Activated T-cell treated with anti-CD3 and anti-CD28 coated beads for 1 hour (primary cell): Measurements from ENCODE around the gene EPHA6.
"Not testable (repeated sequence)": the region's sequence is repeated elsewhere in the genome, so short reads cannot be mapped to it uniquely, and the experiment has no call there.

Experiments
- DNase-seq: peaks from one replicate; pipeline ENCODE4 v3.0.0-alpha.2; 2020; ENCODE audit warnings: low read depth

EPHA6 gene

DNA sequence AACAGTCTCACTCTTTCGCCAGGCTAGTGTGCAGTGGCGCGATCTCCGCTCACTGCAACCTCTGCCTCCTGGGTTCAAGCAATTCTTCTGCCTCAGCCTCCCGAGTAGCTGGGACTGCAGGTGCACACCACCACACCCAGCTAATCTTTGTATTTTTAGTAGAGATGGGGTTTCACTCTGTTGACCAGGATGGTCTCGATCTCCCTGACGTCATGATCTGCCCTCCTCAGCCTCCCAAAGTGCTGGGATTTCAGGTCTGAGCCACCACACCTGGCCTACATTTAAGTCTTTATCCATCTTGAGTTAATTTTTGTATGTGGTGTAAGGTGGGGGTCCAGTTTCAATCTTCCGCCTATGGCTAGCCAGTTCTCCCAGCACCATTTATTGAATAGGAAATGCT lies 211.2 kb downstream of the EPHA6 start:
- not testable (repeated sequence) for DNase-seq

DNA sequence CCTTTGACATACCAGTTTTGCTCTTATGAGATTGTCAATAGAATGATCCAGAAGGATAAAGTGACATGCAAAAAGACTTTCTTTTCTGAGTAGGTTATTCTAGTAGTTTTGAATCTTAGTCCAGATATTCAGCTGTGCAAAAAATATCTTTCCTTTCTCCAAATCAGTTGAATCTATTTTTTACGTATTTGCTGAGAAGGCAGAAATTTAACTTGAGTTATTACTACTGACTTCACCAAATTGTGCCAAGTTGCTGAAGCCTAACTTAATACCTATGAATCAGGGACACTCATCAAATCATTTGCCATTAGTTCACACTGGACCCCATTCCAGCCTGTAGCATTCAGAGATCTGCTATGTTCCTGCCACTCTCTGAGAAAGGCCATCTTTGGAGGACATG lies 215.6 kb downstream of the EPHA6 start:
- DNase-seq, result no peak

DNA sequence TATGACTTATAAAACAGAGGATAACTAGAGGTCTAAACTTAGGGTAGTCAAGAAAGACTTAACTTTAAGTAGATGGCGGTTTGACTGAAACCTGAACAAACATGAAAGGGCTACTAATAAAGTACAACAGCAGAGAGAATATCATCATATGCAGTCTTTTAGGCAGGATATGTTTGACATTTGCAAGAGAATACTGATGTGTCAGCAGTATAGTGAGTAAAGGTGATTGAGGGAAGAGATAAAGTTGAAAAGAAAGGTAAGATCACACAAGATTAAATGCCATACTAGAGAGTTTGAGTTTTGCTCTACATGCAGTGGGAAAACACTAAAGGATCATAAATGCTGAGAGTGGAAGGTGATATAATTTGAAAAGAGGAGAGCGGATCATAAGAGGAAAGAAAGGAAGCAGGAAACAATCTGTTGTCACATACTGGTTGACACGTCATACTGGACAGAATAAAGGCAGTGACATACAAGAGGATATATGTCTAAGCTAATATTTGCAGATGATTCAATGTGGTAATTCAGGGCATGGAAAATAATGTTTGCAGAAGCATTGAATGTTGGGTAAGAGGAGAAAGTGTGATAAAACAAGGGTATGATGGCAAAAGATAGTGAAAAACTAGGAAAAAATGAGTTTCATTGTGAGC lies 223.0 kb downstream of the EPHA6 start:
- no peak for DNase-seq

DNA sequence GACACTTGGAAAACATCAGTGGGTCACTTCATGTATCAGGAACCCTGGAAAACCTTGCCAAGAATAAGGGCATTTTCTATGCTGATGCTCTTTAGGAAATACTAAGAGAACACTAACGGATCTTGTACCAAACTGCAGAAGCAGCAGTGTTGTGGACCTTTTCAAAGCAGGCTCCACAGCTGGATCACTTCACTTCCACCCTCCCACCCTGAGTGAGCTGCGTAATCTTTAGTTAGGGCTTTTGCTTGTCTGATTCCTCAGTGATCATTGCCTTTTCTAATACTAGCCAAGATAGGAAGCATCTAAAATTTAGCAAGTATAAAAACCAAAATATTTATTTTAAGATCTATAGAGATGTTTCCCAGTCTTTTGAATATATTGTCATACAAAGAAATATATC lies 229.0 kb downstream of the EPHA6 start:
- DNase-seq, result no peak

DNA sequence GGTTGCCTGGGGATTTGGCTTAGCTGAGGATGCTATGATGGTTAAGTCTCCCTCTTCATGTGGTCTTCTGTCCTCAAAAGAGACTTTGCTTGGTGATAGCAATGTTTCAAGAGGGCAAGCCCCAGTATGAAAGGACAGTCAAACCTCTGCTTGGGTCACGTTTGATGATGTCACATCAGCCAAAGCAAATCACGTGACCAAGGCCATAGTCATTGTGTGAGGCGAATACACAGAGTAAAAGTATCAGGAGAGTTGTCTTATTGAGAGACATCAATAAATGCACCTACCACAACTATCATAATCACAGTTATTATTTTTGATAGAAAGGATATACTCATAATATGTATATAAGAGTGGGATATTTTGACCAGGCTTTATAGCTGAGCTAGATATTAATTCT lies 243.0 kb downstream of the EPHA6 start:
- no peak for DNase-seq

DNA sequence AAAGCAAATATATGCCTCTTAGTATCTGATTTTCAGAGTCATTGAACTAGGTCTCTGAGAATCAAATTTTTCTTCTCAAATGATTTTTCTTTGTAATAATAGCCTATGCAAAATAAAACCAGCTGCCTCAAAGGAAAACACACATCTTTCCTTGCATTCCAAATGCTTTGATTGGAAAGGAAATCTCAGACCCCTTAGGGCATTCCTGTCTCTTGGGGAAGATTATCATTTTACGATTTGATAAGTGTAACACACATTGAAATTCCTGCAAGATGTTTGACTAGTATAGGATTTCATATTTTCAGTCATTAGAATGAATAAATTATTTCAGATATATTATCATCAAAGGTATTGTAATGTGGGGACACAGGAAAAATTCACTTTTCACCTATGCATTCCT lies 244.8 kb downstream of the EPHA6 start:
- DNase-seq, result no peak

DNA sequence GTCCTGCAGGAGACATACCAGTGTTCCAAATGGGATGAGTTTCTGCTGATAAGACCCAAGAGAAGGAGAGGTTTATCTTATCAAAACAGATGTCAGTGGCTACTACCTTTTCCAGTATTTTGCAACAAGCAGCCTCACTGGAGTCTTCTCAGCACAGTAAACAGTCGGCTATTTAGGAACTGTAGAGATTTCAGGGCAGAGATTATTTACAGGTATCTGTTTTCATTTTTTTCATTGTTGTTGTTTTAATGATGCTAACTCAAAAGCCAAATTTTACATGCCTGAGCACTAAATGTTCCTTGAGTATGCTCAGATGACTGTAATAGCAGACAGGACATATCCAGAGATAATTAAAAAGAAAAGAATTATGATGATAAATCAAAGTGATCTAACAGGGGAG lies 252.1 kb downstream of the EPHA6 start:
- DNase-seq, result no peak

DNA sequence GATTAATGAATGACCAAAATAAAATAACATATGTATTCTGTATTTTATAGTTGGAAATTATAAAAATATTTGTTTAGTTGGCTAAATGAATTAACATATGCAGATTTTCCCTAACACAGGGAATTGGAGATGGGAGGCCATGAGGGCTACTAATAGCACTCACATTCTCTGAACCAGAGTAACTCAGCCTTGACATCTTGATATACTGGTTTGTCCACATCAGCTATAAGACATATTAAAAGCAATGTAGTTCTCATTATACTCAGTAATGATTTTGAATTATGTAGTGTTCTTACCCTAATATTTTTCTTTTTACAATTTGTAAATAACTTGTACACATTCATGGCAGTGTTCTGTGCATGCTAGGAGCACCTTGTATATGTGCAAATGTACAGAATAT lies 255.9 kb downstream of the EPHA6 start:
- no peak for DNase-seq

DNA sequence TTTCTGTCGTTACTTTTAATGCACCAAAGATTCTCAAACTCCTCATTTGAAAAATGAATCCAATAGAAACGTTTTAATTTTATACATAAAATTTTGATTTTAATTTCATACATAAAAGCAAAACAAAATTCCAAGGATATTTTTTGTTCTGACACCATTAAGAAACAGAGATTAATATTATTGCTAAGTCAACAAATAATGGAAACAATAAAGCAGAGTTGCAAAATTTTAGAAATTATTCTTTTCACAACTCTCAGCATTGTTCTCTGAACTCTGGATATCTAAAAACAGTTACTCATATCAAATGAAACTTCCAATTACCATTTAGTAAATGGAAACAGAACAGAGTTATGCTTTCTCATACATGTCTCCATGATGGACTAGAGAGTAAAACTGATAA lies 260.2 kb downstream of the EPHA6 start:
- DNase-seq, result no peak

DNA sequence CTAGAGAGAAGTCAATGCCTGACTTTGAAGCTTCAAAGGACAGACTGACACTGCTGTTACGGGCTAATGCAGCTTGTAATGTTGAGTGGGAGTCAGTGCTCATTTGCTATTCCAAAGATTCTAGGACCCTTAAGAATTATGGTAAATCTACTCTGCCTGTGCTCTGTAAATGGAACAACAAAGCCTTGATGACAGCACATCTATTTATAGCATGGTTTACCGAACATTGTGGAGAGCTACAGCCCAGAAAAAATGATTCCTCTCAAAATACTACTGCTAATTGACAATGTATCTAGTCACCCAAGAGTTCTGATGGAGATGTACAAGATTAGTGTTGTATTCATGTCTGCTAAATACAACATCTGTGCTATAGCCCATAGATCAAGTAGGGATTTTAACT lies 262.3 kb downstream of the EPHA6 start:
- no peak for DNase-seq

DNA sequence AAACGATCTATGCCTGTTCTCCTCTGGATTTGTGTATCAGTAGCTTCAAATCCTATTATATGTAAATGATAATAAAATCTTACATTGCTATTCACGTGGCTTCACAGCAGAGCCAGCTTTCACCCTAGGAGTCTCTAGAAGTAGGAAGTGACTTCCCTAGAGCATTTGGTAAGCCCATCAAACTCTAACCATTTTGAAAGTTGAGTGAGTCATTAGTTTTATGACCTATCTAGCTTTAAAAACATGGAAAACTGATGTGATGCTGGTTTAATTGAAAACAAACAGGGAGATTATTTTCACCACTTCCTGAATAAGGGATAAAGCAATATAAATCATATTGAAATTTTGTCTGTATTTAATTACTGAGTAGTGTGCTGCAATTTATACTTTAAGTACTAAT lies 275.2 kb downstream of the EPHA6 start:
- DNase-seq, result no peak

DNA sequence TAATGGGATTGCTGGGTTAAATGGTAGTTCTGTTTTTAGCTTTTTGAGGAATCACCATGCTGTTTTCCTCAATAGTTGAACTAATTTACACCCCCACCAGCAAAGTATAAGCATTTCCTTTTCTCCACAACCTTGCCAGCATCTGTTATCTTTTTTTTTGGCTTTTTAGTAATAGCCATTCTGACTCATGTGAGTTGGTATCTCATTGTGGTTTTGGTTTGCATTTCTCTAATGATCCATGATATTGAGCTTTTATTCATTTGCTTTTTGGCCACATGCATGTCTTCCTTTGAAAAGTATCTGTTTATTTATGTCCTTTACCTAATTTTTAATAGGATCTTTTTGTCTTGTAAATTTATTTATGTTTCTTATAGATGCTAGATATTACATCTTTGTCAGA lies 288.2 kb downstream of the EPHA6 start:
- no peak for DNase-seq

DNA sequence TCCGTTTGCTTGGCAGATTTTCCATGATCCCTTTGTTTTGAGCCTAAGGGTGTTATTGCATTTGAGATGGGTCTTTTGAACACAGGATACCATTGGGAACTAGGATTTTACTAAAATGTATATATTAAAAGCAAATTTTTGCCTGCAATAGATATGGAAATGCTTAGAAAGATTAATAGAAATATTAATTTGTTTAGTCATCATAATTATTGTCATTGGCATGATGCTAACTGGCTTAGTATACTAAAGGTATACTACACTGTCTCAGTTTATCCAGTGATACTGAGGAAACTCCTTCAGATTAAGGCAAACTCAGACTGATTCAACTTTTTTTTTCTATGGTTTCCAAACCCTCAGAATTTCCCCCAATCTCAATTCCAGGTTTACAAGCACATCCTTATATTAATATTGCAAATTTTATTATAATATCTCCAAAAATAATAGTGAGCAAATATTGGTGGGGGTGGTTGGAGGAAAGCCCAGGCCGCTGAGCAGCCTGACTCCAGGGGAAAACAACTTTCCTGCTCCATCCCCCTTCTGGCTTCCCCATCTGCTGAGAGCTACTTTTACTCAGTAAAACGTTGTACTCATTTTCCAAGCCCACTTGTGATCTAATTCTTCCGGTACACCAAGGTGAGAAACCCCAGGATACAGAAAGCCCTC lies 291.7 kb downstream of the EPHA6 start:
- no peak for DNase-seq

DNA sequence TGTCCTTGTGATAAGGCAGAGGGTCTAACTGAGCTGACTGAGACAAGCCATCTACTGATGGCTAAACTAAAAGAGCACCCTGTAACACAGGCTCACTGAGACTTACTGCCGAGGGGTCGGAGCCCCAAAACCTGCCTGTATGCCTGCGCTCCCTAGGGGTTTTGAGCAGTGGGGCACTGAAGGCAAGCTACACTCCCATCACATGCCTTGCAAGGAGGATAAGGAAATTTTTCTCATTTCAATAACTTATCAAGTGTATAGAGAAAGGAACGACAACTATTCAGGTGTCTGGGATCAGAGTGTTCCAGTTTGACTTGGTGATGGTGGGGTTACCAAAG lies 292.2 kb downstream of the EPHA6 start:
- no peak for DNase-seq

DNA sequence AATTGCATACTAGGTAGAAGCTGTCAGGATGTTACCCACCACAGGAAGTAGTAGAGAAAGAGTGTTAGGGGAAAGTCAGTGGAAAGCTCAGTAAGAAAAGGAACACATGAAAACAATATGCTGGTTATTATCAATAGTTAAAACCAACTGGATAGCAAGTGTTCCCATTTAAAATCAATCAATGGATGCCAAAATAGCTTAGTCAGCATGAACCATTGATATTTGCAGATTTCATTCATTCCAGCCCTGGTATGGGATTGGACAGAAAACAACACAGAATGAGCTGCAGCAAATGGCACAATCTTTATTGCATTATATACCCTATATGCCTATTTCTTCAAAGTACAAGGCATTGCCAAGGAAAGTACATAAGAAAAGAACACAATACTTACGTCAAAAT lies 293.7 kb downstream of the EPHA6 start:
- no peak for DNase-seq

DNA sequence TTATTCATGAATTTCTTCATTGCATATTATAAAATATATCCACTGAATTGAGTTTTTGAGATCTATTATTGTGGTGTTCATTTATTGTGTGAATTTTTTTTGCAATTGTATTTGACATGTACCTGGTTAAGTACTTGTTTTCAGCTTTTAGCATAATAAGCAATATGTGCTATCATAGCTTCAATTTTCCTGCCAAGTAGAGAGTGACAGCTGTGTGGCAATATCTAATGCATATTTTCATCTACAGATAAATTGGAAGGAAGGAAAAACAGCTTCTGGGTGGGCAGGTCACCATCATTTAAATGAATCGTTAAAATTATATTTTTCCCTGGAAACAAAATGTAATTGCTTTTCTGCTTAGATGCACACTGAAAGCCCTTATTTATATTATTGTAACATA lies 296.9 kb downstream of the EPHA6 start:
- no peak for DNase-seq

DNA sequence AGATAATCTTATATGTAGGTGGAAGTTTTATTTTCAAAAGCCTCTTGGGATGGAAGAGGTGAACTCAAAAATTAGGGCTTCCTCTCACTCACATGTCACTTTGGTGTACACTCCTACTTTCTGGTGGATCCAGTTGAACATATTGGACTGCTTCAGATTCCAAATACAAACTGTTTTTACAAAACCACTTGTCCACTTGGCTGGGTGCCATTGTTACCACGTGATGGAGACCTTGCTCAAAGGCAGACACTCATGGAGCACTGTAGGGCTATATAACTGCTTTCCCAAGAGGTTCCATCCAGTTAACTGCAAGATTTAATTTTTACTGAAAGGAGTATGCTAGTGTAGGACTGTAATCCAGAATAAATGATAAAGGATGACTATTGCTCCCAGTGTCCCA lies 307.0 kb downstream of the EPHA6 start:
- no peak for DNase-seq

DNA sequence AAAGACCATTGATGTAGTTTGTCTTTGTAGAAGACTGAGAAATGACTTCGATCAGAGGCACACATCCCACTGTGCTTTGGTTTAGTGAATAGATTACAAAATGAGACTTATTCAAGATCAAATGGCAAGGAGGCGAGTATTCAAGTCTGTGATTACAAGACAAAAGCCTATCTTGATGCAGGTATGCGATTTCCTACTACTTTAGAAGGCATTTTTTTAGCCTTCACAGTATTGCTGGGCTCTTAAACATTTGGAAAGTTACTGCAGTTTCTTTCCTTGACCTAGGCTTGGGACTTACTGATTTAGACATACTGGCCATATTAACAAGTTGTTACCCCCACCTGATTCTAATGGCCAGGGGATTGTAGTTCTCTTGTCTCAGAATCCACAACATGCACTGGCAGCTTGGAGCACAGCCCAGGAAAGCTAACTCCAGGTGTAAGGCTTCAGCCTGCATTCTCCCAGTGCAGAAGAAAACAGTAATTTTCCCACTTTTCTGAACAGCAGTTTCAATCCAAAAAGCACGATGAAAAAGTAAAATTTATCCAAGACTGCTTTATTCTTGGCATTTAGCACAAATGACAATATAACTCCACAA lies 311.6 kb downstream of the EPHA6 start:
- no peak for DNase-seq

DNA sequence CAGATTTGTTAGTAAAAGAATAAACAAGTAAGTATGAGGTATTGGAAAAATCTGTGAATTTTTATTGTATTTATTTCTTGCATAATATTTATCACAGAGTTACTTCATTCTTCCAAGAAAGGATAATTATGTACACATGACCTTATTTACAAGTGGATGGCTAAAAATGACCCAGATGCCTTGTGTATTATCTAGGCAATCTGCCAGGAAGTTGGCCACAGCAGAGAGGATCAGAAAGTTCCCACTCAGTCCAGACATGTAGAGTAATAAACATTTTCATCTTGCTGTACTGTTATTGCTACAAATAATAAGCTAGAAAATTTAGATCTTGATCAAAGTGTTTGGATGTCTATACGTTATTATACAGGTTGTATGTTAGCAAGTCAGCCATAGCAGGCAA lies 317.1 kb downstream of the EPHA6 start:
- no peak for DNase-seq

DNA sequence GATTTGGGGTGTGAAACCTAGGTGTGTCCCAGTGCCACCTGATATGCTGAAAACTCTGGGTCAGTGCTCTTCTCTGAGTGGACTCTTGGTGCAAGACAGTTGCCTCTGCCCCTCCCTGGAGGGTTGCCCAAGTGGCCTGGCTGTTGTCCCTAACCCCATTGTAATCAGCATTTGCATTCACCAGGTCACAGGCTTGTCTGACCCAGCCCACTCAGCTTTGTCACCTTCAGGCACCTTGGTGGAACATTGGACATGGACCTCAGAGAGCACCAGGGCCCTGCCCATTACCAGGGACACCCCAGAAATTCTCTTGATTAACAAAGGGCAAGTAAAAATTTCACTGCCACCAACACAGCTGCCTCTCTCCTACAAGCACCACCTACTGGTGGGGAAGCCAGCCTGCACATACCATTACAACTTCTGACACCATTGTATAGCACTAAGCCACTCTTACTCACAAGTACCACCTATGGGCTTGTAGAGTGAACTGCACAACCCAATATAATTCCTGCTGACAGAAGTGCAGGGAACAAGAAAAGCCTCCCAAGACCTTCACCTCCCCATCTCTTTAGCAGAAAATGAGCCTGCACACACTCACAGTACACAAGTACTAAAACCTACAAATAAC lies 324.6 kb downstream of the EPHA6 start:
- no peak for DNase-seq

DNA sequence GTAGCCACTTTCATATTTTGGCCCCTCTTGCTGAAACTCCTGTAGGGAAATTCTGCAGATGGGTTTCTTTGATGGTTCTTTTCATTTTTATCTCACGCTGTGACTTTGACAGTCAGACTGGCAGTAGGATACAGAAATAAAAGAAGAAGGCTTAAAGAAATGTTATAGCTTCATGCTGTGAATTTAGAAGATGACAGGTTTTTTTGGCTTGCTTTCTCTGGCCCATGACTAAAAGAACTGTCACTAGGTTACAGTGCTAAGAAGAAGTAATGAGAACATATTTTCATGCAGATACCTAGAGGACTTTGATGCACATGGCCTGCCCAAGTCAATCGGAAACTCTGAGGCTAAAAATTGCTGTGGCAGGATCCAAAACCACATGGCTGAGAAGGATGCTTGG lies 334.5 kb downstream of the EPHA6 start:
- no peak for DNase-seq

DNA sequence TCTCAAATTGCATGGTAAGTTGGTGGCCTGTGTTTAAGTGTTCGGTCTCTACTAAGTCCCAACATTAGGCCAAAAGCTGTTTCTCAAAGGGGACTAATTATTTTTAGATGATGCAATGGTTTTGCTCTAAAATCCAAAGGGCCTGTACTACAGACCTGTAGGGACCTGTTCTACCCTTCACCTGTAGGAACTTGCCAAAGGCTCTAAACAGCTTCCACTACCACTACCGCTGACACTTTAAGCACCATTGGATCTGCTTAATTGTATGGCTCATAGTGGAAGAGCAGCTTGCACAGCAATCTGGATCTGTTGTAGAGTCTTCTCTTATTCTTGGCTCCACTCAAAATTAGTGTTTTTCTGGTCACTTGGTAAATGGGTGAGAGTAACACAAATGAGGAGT lies 346.8 kb downstream of the EPHA6 start:
- no peak for DNase-seq

DNA sequence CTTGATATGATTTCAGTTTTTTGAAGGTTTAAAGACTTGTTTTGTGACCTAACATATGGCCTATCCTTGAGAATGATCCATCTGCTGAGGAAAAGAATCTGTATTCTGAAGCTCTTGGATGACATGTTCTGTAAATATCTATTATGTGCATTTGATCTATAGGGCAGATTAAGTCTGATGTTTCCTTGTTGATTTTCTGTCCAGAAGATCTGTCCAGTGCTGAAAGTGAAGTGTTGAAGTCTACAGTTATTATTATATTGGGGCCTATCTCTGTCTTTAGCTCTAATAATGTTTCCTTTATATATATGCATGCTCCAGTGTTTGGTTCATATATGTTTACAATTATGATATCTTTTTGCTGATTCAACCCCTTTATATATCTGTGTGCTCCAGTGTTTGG lies 362.8 kb downstream of the EPHA6 start:
- DNase-seq, result no peak

DNA sequence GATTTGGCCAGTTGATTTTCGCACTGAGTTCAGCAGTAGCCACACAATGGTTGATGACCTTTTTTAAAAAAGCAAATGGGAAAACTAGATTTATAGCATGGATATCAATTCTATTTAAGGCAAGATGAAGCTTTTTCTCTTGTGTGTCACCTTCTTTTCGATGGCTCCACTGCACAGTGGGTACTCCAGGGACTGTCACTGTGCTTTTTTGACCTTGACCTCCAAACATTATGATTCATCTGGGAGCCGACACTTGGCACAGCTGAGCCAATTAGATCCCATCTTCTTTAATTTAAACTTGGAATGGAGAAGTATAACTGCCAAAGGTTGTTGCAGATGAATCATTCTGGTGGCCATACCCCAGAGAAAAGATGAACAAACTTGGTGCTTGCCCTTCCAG lies 367.3 kb downstream of the EPHA6 start:
- DNase-seq, result no peak
